ENCODE data around the gene AVPR2.

- TF ChIP-seq, protein P1, sequence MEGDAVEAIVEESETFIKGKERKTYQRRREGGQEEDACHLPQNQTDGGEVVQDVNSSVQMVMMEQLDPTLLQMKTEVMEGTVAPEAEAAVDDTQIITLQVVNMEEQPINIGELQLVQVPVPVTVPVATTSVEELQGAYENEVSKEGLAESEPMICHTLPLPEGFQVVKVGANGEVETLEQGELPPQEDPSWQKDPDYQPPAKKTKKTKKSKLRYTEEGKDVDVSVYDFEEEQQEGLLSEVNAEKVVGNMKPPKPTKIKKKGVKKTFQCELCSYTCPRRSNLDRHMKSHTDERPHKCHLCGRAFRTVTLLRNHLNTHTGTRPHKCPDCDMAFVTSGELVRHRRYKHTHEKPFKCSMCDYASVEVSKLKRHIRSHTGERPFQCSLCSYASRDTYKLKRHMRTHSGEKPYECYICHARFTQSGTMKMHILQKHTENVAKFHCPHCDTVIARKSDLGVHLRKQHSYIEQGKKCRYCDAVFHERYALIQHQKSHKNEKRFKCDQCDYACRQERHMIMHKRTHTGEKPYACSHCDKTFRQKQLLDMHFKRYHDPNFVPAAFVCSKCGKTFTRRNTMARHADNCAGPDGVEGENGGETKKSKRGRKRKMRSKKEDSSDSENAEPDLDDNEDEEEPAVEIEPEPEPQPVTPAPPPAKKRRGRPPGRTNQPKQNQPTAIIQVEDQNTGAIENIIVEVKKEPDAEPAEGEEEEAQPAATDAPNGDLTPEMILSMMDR (IDR thresholded peaks at IDR 0.05): no peak
- TF ChIP-seq ZFX (IDR thresholded peaks at IDR 0.05; ENCODE audit: borderline replicate concordance): no peak
Measured at GRCh38 chrX:153879741-153880439, 24.6 kb upstream of the AVPR2 start.

Data from 22Rv1 (cell line).